ENCODE results near the gene STIM2.

Gene STIM2

GRCh38 chr4:26950446-26950845, 89.8 kb downstream of the STIM2 start:
- H3K27me3 ChIP-seq (ENCODE audit: insufficient read depth, low read length, poor library complexity, severe bottlenecking), result no peaks in the 10 kb centered on the region
- no peak overlapping the region for H3K4me2 ChIP-seq (ENCODE audit: low read depth, low read length, poor library complexity, severe bottlenecking)
- no peaks in the 10 kb centered on the region for H3F3A ChIP-seq (ENCODE audit: low read depth)
- no peak for TF ChIP-seq EZH2phosphoT487 (IDR thresholded peaks at IDR 0.05; ENCODE audit: borderline replicate concordance)
- TF ChIP-seq, protein P1, sequence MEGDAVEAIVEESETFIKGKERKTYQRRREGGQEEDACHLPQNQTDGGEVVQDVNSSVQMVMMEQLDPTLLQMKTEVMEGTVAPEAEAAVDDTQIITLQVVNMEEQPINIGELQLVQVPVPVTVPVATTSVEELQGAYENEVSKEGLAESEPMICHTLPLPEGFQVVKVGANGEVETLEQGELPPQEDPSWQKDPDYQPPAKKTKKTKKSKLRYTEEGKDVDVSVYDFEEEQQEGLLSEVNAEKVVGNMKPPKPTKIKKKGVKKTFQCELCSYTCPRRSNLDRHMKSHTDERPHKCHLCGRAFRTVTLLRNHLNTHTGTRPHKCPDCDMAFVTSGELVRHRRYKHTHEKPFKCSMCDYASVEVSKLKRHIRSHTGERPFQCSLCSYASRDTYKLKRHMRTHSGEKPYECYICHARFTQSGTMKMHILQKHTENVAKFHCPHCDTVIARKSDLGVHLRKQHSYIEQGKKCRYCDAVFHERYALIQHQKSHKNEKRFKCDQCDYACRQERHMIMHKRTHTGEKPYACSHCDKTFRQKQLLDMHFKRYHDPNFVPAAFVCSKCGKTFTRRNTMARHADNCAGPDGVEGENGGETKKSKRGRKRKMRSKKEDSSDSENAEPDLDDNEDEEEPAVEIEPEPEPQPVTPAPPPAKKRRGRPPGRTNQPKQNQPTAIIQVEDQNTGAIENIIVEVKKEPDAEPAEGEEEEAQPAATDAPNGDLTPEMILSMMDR (conservative IDR thresholded peaks at IDR 0.05; ENCODE audit: low read length), result no peak
- H3K4me1 ChIP-seq (ENCODE audit: insufficient read depth, low read length, poor library complexity, severe bottlenecking), result peaks cover 7% of the 10 kb centered on the region
- no peaks in the 10 kb centered on the region for H4K20me1 ChIP-seq (ENCODE audit: insufficient read depth, low read length, poor library complexity, severe bottlenecking)
- H3K9ac ChIP-seq (ENCODE audit: low read depth, low read length, poor library complexity, severe bottlenecking), result no peak overlapping the region
- peaks cover 16% of the 10 kb centered on the region; the same call in 1 of the 2 replicates for H3K79me2 ChIP-seq (ENCODE audit: insufficient read depth, low read length)
- no peaks in the 10 kb centered on the region for H3K9me2 ChIP-seq (replicated peaks; ENCODE audit: low read depth, low read length)
- no peak overlapping the region for H2AFZ ChIP-seq (ENCODE audit: low read length)
- H3K9me3 ChIP-seq (ENCODE audit: insufficient read depth, low read depth, low read length), result no peaks in the 10 kb centered on the region
- H3K4me3 ChIP-seq (ENCODE audit: low read length, poor library complexity, severe bottlenecking), result no peak overlapping the region
- no peaks in the 10 kb centered on the region for H3K36me3 ChIP-seq (ENCODE audit: insufficient read depth, low read length)

DNA sequence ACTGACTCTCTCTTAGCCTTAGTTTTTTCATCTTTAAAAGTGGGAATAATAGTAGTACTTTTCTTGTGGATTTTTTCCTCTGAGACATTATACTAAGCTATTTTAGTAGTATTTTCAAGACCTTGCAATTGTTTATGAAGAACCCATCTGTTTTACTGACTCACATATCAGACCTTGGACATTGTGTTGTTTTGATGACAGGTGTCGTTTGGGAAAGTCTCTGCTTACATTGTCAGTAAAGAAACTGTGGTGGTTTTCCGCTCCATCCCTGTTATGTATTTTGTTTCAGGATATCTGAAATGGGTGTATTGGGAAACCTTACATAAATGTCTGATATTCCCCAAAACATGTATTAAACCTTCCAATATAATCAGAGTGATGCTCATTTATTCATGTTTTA, 92.2 kb downstream of the STIM2 start:
- Histone ChIP-seq H3K79me2 (ENCODE audit: insufficient read depth, low read length) (peaks cover 10% of the 10 kb centered on the region; the same call in 1 of the 2 replicates), H3K9me2 (replicated peaks; ENCODE audit: low read depth, low read length) (no peaks in the 10 kb centered on the region), H3K9me3 (ENCODE audit: insufficient read depth, low read depth, low read length) (no peaks in the 10 kb centered on the region), H4K20me1 (ENCODE audit: insufficient read depth, low read length, poor library complexity, severe bottlenecking) (no peaks in the 10 kb centered on the region), H3K4me3 (ENCODE audit: low read length, poor library complexity, severe bottlenecking) (no peak overlapping the region), H2AFZ (ENCODE audit: low read length) (no peak overlapping the region), H3K36me3 (ENCODE audit: insufficient read depth, low read length) (no peaks in the 10 kb centered on the region), H3K4me1 (ENCODE audit: insufficient read depth, low read length, poor library complexity, severe bottlenecking) (no peaks in the 10 kb centered on the region), H3F3A (ENCODE audit: low read depth) (no peaks in the 10 kb centered on the region), H3K4me2 (ENCODE audit: low read depth, low read length, poor library complexity, severe bottlenecking) (no peak overlapping the region), H3K9ac (ENCODE audit: low read depth, low read length, poor library complexity, severe bottlenecking) (no peak overlapping the region), H3K27me3 (ENCODE audit: insufficient read depth, low read length, poor library complexity, severe bottlenecking) (no peaks in the 10 kb centered on the region)
- TF ChIP-seq EZH2phosphoT487 (IDR thresholded peaks at IDR 0.05; ENCODE audit: borderline replicate concordance), result no peak
- TF ChIP-seq, protein P1 (conservative IDR thresholded peaks at IDR 0.05; ENCODE audit: low read length), result no peak

GRCh38 chr4:26953366-26953765, 92.7 kb downstream of the STIM2 start:
- Histone ChIP-seq H3K4me3 (ENCODE audit: low read length, poor library complexity, severe bottlenecking) (no peak overlapping the region), H3K4me1 (ENCODE audit: insufficient read depth, low read length, poor library complexity, severe bottlenecking) (no peaks in the 10 kb centered on the region), H3K4me2 (ENCODE audit: low read depth, low read length, poor library complexity, severe bottlenecking) (no peak overlapping the region), H3K36me3 (ENCODE audit: insufficient read depth, low read length) (0 out of 2 replicates have a peak, but pooled peaks cover 5% of the 10 kb centered on the region), H2AFZ (ENCODE audit: low read length) (no peak overlapping the region), H3K9me2 (replicated peaks; ENCODE audit: low read depth, low read length) (no peaks in the 10 kb centered on the region), H3K79me2 (ENCODE audit: insufficient read depth, low read length) (peaks cover 5% of the 10 kb centered on the region; the same call in 1 of the 2 replicates), H4K20me1 (ENCODE audit: insufficient read depth, low read length, poor library complexity, severe bottlenecking) (no peaks in the 10 kb centered on the region), H3K27me3 (ENCODE audit: insufficient read depth, low read length, poor library complexity, severe bottlenecking) (no peaks in the 10 kb centered on the region), H3K9me3 (ENCODE audit: insufficient read depth, low read depth, low read length) (no peaks in the 10 kb centered on the region), H3K9ac (ENCODE audit: low read depth, low read length, poor library complexity, severe bottlenecking) (no peak overlapping the region), H3F3A (ENCODE audit: low read depth) (no peaks in the 10 kb centered on the region)
- no peak for TF ChIP-seq EZH2phosphoT487 (IDR thresholded peaks at IDR 0.05; ENCODE audit: borderline replicate concordance)
- TF ChIP-seq, protein P1 (conservative IDR thresholded peaks at IDR 0.05; ENCODE audit: low read length), result no peak
